Mesothelial cell of epicardium (in vitro differentiated cells): ENCODE results near the gene CARMIL3. TPM values are rescaled to one million over a fixed set of nuclear protein-coding genes. Genes with fewer than 3 reads are reported as not detected.

Source experiments
- DNase-seq, 2 experiments: peaks; one replicate each; pipeline ENCODE4 v3.0.0; 2021; ENCODE audit warnings: low spot score in 2 of 2; ENCODE audit not compliant: unreplicated experiment in 2 of 2
- H3K27ac Mint-ChIP-seq: 2 replicates; pipeline ENCODE4 v1.8.0; 2021; ENCODE audit warnings: mixed read lengths
- H3K27me3 Mint-ChIP-seq: 2 replicates; pipeline ENCODE4 v1.8.0; 2021; ENCODE audit warnings: low read depth, mixed read lengths
- H3K36me3 Mint-ChIP-seq: 2 replicates; pipeline ENCODE4 v1.8.0; 2021; ENCODE audit warnings: mixed read lengths
- H3K4me1 Mint-ChIP-seq: 2 replicates; pipeline ENCODE4 v1.8.0; 2021; ENCODE audit warnings: mixed read lengths
- H3K4me3 Mint-ChIP-seq: 2 replicates; pipeline ENCODE4 v1.8.0; 2021; ENCODE audit warnings: mild to moderate bottlenecking, moderate library complexity, mixed read lengths
- H3K9me3 Mint-ChIP-seq: 2 replicates; pipeline ENCODE4 v1.8.0; 2021; ENCODE audit warnings: mixed read lengths
- total RNA-seq: library from RNA; stranded (reverse); gene quantifications from 3 replicates; pipeline ENCODE4 v1.2.1, GENCODE V29; 2021
- TF ChIP-seq, protein P1 (sequence below): fragments of 200-600 bp; sonication (generic); IDR thresholded peaks from one replicate; pipeline ENCODE4 v1.5.0; 2021; ENCODE audit warnings: antibody characterized with exemption; ENCODE audit not compliant: unreplicated experiment

The CARMIL3 gene
- total RNA-seq, 1 donor from 2014 or later = 1.1 TPM

DNA sequence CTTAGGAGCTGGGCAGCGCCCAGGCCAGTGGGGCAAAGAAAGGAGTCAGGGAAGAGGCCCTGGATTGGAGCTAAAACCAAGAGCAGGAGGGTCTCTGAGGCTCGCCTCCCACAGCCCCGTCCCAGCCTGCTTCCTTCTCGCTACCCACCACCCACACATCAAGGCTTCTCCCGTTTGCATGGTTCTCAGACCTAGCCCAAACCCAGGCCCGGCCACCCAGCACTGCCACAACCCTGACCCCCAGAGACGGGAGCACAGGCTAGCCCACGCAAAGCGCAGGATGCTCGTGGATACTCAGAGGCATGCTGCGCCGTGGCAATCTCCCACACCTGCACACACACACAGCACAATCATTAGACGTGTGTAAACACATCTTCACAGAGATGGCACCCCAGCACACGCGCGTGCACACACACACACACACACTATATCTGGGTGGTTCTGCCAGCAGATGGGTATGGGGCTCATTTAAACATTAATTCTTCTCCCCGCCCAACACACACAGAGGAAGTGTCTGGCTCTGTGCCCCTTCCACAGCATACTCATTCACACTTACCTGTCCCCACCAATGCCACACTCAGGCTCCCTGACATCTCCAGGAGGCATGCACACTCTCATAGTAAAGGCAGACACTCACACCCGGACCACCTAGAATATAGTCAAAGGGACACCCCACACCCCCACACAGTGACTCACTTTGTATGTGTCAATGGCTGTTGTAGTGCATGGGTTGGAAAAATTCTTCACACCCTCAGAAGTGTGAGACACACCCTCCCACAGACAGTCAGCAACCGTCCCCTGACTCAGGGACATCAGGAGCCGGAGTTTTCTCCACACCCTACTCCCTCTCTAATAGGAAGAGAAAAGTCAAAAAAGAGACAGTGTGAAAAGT, 1.1 kb downstream of the CARMIL3 start:
- no peak overlapping the region for H3K27ac Mint-ChIP-seq
- TF ChIP-seq, protein P1, sequence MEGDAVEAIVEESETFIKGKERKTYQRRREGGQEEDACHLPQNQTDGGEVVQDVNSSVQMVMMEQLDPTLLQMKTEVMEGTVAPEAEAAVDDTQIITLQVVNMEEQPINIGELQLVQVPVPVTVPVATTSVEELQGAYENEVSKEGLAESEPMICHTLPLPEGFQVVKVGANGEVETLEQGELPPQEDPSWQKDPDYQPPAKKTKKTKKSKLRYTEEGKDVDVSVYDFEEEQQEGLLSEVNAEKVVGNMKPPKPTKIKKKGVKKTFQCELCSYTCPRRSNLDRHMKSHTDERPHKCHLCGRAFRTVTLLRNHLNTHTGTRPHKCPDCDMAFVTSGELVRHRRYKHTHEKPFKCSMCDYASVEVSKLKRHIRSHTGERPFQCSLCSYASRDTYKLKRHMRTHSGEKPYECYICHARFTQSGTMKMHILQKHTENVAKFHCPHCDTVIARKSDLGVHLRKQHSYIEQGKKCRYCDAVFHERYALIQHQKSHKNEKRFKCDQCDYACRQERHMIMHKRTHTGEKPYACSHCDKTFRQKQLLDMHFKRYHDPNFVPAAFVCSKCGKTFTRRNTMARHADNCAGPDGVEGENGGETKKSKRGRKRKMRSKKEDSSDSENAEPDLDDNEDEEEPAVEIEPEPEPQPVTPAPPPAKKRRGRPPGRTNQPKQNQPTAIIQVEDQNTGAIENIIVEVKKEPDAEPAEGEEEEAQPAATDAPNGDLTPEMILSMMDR = no peak
- H3K4me3 Mint-ChIP-seq = peak overlapping the region; percentile 66
- H3K36me3 Mint-ChIP-seq = no peaks in the 10 kb centered on the region
- peaks cover 64% of the 10 kb centered on the region for H3K27me3 Mint-ChIP-seq
- H3K9me3 Mint-ChIP-seq = no peaks in the 10 kb centered on the region
- H3K4me1 Mint-ChIP-seq = peaks cover 16% of the 10 kb centered on the region
- DNase-seq = peak in 1 of 2 experiments; percentile 19

DNA sequence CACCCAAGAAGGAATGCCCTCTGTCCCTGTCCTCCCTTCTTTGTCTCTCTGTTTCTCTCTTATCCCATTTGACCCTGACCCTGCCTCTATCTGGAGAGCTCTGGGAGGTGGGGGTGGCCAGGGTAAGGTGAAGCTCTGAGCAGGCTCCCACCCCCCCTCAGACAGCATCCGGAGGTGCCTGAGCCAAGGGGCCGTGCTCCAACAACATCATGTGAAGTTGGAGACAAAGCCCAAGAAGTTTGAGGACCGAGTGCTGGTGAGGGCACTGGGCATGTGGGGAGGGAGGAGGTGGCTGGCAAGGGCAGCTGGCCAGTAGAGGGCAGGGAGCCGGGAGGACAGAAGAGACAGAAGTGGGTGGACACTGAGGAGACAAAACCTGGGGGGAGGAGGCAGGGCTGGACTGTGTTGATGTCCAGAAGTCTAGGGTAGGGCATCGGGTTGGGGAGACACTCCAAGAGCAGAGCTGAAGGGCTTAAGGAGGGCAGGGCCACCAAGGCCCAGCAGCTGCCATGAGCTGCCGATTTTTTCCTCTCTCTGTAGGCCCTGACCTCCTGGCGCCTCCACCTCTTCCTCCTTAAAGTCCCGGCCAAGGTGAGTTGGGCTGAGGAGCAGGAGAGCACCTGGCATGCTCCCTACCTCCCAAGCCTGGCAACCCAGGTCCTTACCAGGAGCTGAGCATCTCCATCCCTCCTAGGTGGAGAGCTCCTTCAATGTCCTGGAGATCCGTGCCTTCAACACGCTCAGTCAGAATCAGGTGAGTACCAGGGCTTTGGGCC, 1.9 kb downstream of the CARMIL3 start:
- DNase-seq = peak in 1 of 2 experiments; percentile 21
- peaks cover 60% of the 10 kb centered on the region for H3K27me3 Mint-ChIP-seq
- H3K4me3 Mint-ChIP-seq = peak overlapping the region; percentile 66
- no peaks in the 10 kb centered on the region for H3K36me3 Mint-ChIP-seq
- no peak overlapping the region for H3K27ac Mint-ChIP-seq
- TF ChIP-seq, protein P1 = no peak
- peaks cover 16% of the 10 kb centered on the region for H3K4me1 Mint-ChIP-seq
- no peaks in the 10 kb centered on the region for H3K9me3 Mint-ChIP-seq

DNA sequence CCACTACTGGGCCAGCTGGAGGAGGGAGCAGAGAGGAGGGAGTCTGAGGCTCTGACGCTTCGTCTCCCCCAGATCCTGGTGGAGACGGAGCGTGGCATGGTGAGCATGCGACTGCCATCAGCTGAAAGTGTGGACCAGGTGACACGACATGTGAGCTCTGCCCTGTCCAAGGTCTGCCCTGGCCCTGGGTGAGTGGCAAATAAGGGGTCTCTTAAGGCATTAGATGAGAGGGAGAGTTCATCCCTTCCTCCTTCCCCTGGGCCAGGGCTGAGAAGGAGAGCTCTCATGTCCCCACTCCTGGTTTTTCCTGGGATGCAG, 2.5 kb downstream of the CARMIL3 start:
- no peak overlapping the region for H3K4me3 Mint-ChIP-seq
- no peak for DNase-seq
- TF ChIP-seq, protein P1 = no peak
- H3K9me3 Mint-ChIP-seq = no peaks in the 10 kb centered on the region
- no peaks in the 10 kb centered on the region for H3K36me3 Mint-ChIP-seq
- H3K27me3 Mint-ChIP-seq = peaks cover 55% of the 10 kb centered on the region
- no peak overlapping the region for H3K27ac Mint-ChIP-seq
- H3K4me1 Mint-ChIP-seq = peaks cover 16% of the 10 kb centered on the region

DNA sequence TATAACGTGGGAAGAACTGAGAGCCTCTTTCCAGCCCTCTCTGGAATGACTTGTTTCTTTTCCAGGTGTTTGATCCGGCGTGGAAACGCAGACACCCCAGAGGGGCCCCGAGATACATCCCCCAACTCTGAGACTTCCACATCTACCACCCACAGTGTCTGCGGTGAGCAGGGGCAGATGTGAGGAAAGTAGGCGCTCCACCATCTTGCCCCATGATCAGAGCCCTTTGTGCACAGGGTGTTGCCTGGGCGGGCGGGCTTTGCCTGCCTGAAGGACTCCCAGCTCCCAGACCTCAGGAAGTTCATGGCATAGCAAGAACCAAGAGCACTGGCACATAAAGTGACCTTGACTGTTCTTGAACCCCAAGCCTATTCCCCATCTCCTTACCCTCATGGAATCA, 2.8 kb downstream of the CARMIL3 start:
- peaks cover 16% of the 10 kb centered on the region for H3K4me1 Mint-ChIP-seq
- no peak overlapping the region for H3K27ac Mint-ChIP-seq
- DNase-seq = no peak
- H3K4me3 Mint-ChIP-seq = no peak overlapping the region
- H3K36me3 Mint-ChIP-seq = no peaks in the 10 kb centered on the region
- H3K27me3 Mint-ChIP-seq = peaks cover 51% of the 10 kb centered on the region
- H3K9me3 Mint-ChIP-seq = no peaks in the 10 kb centered on the region
- TF ChIP-seq, protein P1 = no peak

DNA sequence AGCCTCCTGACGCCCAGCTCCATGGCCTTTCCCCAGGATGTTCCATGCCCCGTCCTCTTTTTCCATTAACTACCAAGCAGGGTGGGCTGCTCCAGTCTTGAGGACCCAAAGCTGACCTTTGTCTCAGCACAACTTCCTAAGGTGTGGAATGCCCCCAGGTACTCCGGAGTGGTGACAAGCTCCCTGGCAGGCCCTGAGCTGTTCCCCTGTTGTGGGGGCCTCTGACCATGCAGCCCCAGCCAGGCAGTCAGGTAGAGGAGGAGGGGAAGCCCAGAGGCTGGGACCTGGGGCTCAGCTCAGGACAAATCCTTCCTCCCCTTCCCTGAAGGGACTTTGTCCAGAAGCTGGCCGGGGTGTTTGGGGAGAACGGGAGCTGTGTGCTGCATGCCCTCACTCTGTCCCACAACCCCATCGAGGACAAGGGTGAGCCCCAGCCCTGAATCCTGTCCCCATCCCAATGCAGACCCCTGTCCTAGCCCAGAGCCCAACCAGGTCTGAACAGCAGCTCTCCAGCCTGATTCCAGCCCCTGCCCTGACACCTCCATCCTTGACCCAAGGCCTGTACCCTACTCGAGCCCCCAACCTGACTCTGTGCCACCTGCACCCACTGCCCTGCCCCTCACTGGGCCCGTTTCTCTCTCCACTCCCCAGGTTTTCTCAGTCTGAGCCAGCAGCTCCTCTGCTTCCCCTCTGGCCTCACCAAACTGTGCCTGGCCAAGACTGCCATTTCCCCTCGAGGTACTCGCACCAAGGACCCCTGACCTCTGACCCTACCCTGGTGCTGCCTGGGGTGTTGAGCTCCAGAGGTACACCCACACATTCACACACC, 4.4 kb downstream of the CARMIL3 start:
- Mint-ChIP-seq H3K27ac (no peak overlapping the region), H3K36me3 (no peaks in the 10 kb centered on the region), H3K4me1 (peaks cover 11% of the 10 kb centered on the region), H3K27me3 (peaks cover 40% of the 10 kb centered on the region), H3K4me3 (no peak overlapping the region), H3K9me3 (no peaks in the 10 kb centered on the region)
- TF ChIP-seq, protein P1 = no peak
- no peak for DNase-seq
